Embryonic facial prominence (tissue), 1 donor: ENCODE measurements around the gene CFAP221.

ENCODE experiments used
- DNase-seq: peaks from one replicate; pipeline ENCODE4 v3.0.0-alpha.2; 2016; ENCODE audit errors: extremely low spot score

The CFAP221 gene

GRCh38 chr2:119645173-119645855 lies 101.1 kb downstream of the CFAP221 start:
- no peak for DNase-seq

- no peak for DNase-seq
Measured at GRCh38 chr2:119646149-119646548, 101.9 kb downstream of the CFAP221 start.

GRCh38 chr2:119647440-119648169 lies 103.4 kb downstream of the CFAP221 start:
- DNase-seq, result no peak

- no peak for DNase-seq
Measured at GRCh38 chr2:119649364-119649917, 105.2 kb downstream of the CFAP221 start.

GRCh38 chr2:119650206-119650605 lies 106.0 kb downstream of the CFAP221 start:
- DNase-seq, result no peak

- DNase-seq, result no peak
Measured at GRCh38 chr2:119650846-119651370, 106.7 kb downstream of the CFAP221 start.

- no peak for DNase-seq
Measured at GRCh38 chr2:119657466-119658145, 113.4 kb downstream of the CFAP221 start.

GRCh38 chr2:119659601-119660342 lies 115.5 kb downstream of the CFAP221 start:
- DNase-seq, result no peak

- no peak for DNase-seq
Measured at GRCh38 chr2:119660343-119660658, 116.1 kb downstream of the CFAP221 start.

GRCh38 chr2:119662297-119662696 lies 118.0 kb downstream of the CFAP221 start:
- DNase-seq, result no peak

GRCh38 chr2:119668546-119668945 lies 124.3 kb downstream of the CFAP221 start:
- no peak for DNase-seq

- DNase-seq, result no peak
Measured at GRCh38 chr2:119671016-119671415, 126.8 kb downstream of the CFAP221 start.

- DNase-seq, result no peak
Measured at GRCh38 chr2:119671752-119672151, 127.5 kb downstream of the CFAP221 start.

GRCh38 chr2:119672161-119672862 lies 128.1 kb downstream of the CFAP221 start:
- DNase-seq, result no peak

GRCh38 chr2:119673796-119674195 lies 129.5 kb downstream of the CFAP221 start:
- no peak for DNase-seq

GRCh38 chr2:119674711-119675500 lies 130.7 kb downstream of the CFAP221 start:
- DNase-seq, result no peak

- no peak for DNase-seq
Measured at GRCh38 chr2:119678021-119678656, 133.9 kb downstream of the CFAP221 start.

GRCh38 chr2:119679526-119679837 lies 135.2 kb downstream of the CFAP221 start:
- no peak for DNase-seq

GRCh38 chr2:119679846-119680245 lies 135.6 kb downstream of the CFAP221 start:
- no peak for DNase-seq
